ENCODE measurements around the gene RAB37.

The RAB37 gene

DNA sequence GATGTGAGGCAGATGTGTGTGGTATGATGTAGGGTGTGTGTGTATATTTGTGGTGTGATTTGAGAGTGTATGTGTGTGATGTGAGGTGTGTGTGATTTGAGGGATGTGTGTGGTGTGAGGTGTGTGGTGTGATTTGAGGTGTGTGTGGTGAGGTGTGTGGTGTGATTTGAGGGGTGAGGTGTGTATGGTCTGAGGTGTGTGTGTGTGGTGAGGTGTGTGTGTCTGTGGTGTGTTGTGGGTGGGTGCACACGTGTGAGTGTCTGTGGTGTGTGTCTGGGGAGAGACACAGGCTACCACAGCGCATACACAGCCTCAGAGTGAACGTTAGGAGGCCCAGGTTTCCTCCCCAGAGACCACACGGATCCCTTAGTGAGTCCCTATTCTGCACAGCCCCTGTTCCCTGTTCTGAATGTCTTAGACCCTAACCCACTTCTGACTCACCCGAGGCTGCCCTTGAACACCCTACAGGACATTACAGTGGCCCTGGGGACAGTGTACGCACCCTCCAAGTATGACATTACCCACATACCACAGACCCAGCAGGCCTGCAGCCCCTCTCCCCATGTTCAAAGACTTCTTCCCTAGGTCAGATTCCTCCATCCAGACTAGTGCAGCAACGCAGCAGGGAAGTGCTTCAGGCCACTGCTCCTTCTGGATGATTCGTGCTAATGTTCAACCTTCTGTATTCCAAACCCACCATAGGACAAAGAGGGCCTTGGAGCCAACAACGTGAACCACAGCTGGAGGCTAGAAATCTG lies 3.5 kb upstream of the RAB37 start:
- no peak overlapping the region for H3K4me3 Mint-ChIP-seq
- H3K36me3 Mint-ChIP-seq (ENCODE audit: low read depth), result no peaks in the 10 kb centered on the region
- peaks cover 4% of the 10 kb centered on the region for H3K27me3 Mint-ChIP-seq
- DNase-seq, result no peak
- H3K9me3 Mint-ChIP-seq, result no peaks in the 10 kb centered on the region
- no peak overlapping the region for H3K27ac Mint-ChIP-seq
- peaks cover 34% of the 10 kb centered on the region for H3K4me1 Mint-ChIP-seq (ENCODE audit: low read depth)

DNA sequence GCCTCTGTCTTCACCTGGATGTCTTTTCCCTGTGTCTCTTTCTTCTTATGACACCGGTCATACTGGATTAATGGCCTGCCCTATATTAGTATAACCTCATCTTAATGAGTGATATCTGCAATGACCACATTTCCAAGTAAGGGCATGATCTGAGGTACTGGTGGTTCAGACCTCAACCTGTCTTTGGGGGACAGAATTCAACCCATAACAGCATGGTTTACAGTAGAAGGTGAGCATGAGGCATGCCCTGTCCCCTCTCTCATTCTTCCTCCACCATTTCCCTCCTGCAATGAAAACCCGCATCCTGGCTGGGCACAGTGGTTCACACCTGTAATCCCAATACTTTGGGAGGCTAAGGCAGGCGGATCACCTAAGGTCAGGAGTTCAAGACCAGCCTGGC lies 2.8 kb upstream of the RAB37 start:
- H3K27me3 Mint-ChIP-seq, result peaks cover 4% of the 10 kb centered on the region

DNA sequence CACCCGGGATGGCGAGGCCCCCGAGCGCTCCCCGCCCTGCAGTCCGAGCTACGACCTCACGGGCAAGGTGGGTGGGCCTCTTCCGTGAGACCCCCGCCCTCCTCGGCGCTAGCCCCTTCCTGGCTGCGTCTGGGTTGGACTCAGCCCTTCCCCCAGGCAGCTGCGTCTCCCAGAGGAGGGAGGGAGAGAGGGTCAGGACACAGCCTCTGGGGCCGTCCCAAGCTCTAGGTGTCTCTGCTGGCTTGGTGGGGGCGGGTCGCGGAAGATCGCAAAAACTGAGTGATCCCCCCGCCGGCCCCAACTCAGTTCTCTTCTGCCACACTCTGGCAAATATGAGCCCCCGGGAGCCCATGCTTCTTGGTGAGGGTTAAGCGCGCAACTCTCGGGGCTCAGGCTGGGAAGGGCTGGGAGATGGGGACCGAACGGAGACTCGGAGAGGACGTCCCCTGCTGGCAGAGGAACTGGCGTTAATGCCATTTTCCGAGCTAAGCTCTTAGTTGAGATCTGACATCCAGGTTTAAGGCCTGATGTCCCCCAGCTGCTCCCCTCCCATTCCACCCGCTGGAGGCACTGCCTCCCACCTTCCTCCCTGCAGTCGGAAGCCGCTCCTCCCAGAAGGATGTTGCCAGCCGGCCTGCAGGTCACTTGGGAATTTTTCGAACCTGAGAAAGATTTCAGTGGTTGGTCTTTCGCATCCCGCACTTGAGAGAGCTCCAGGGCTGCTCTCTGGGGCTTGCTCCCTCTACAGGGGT lies 419 bp downstream of the RAB37 start:
- H3K4me1 Mint-ChIP-seq (ENCODE audit: low read depth), result peaks cover 55% of the 10 kb centered on the region
- peaks cover 4% of the 10 kb centered on the region for H3K27me3 Mint-ChIP-seq
- H3K27ac Mint-ChIP-seq, result peak overlapping the region; percentile 82
- no peaks in the 10 kb centered on the region for H3K9me3 Mint-ChIP-seq
- peak; percentile 64 for DNase-seq
- H3K36me3 Mint-ChIP-seq (ENCODE audit: low read depth), result no peaks in the 10 kb centered on the region
- peak overlapping the region; percentile 72 for H3K4me3 Mint-ChIP-seq

More for the DNA sequence above, 2.8 kb upstream of the RAB37 start:
- Mint-ChIP-seq H3K36me3 (ENCODE audit: low read depth) (no peaks in the 10 kb centered on the region), H3K9me3 (no peaks in the 10 kb centered on the region), H3K4me3 (no peak overlapping the region), H3K27ac (no peak overlapping the region), H3K4me1 (ENCODE audit: low read depth) (peaks cover 42% of the 10 kb centered on the region)
- DNase-seq, result no peak

DNA sequence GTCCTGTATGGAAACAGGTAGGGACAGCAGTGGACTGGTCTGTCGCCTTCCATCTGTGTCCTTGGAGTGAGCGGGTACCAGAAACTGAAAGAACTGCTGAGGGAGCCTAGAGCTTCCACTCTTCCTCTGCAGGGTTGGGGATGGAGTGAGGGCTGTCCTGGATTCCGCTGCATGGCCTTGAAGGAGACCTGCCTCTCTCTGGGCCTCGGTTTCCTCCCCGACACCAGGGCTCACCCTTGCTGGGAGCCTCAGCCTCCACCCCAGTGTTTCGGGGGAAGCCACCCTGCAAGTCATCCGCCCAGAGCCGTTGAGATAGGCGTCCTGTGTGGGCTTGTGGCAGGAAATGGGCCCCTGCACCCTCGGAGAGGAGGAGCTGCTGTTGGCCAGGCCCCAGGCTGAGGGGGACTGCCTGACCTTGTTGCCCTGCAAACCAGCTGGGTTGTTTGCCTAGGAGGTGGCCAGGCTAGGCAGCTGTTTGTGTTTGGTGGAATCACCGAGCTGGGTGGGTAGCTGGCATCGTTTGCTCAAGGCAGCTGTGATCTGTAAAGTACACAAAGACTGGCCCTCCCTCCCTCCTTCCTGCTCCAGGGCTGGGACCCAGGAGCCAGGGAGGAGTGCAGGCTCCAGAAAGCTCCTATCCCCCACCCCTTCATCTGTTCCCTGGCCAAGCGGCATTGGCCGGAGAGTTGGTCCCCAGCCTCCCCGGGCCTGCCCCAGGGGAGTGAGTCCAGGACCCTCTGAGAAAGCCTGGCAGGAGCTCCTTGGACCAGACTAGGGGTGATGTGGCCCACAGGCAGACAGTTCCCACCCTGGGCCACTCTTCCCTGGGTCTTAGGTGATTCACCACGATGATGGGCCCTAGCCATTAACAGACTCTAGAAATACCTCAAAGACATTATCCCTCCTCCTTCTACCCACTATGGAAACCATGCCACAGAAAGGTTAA lies 1.3 kb downstream of the RAB37 start:
- Mint-ChIP-seq H3K27ac (peak overlapping the region; percentile 82), H3K27me3 (peaks cover 4% of the 10 kb centered on the region), H3K9me3 (no peaks in the 10 kb centered on the region), H3K36me3 (ENCODE audit: low read depth) (no peaks in the 10 kb centered on the region), H3K4me3 (peak overlapping the region; percentile 72), H3K4me1 (ENCODE audit: low read depth) (peaks cover 63% of the 10 kb centered on the region)
- DNase-seq, result peak; percentile 81

DNA sequence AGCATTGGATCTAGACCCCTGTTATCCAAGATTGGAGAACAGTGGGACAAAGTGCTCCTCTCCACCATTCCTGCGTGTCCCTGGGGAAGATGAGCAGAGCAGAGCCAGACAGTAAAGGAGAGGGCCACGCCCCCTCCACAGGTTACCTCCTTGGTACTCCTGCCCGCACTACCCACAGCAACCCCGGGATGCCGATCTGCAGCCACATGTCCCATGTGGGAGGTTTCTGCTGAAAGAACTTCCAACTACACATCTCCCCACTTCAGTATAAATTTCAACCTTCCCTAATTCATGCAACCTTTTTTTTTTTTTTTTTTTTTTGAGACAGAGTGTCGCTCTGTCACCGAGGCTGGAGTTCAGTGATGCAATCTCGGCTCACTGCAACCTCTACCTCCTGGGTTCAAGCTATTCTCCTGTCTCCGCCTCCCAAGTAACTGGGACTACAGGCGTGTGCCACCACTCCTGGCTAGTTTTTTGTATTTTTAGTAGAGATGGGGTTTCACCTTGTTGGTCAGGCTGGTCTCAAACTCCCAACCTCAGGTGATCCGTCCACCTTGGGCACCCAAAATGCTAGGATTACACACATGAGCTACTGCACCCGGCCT lies 2.3 kb downstream of the RAB37 start:
- Mint-ChIP-seq H3K9me3 (no peaks in the 10 kb centered on the region), H3K27ac (peak overlapping the region; percentile 82), H3K4me3 (peak overlapping the region; percentile 28), H3K4me1 (ENCODE audit: low read depth) (peaks cover 73% of the 10 kb centered on the region), H3K27me3 (peaks cover 4% of the 10 kb centered on the region), H3K36me3 (ENCODE audit: low read depth) (no peaks in the 10 kb centered on the region)
- DNase-seq, result no peak

DNA sequence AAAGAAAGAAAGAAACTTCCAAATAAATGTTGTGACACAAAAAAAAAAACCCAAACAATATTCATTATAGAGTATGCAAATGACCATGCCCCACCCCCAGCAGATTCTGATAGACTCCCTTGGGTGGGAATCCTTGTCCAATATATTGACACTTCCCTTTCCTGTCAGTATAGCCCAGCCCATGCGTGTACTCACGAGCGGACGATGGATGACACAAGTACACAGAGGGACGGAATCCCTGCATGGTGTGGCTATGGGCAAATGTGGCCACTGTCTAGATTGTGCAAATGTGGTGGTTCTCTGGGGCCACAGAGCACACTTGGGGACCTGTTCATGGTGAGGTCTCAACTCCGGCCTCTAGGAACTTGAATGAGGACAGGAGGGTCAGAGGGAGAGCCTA lies 3.1 kb downstream of the RAB37 start:
- H3K9me3 Mint-ChIP-seq, result no peaks in the 10 kb centered on the region
- peaks cover 4% of the 10 kb centered on the region for H3K27me3 Mint-ChIP-seq
- H3K27ac Mint-ChIP-seq, result peak overlapping the region; percentile 45
- peaks cover 80% of the 10 kb centered on the region for H3K4me1 Mint-ChIP-seq (ENCODE audit: low read depth)
- DNase-seq, result no peak
- no peaks in the 10 kb centered on the region for H3K36me3 Mint-ChIP-seq (ENCODE audit: low read depth)
- H3K4me3 Mint-ChIP-seq, result no peak overlapping the region

DNA sequence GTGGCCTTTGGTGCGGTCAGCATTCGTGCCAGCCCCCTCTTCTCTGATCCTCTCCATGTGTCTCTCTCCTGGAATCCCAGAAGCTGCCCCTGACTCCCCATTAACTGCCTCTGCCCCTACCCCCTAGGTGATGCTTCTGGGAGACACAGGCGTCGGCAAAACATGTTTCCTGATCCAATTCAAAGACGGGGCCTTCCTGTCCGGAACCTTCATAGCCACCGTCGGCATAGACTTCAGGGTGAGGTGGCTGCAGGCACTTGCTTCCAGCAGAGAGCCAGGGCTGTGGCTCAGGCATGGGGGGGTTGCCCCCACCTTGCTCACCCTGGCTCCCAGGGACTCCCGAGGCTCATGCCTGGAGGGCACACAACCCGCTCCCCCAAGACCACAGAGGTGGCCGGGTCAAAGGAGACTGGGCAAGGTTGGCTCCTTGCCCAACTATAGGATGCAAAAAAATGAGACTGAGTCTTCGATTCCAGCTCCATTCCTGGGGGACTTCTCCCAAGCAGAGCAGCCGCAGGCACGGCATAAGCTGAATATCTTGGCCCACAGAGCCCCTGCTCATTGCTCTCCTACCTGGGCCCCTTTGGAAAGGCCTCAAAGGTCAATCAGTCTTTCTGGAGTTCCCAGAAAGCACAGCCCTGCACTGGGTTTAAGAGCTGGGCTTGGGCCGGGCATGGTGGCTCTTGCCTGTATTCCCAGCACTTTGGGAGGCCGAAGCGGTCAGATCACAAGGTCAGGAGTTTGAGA lies 3.8 kb downstream of the RAB37 start:
- Mint-ChIP-seq H3K4me3 (no peak overlapping the region), H3K27ac (peak overlapping the region; percentile 45), H3K27me3 (peaks cover 4% of the 10 kb centered on the region), H3K36me3 (ENCODE audit: low read depth) (no peaks in the 10 kb centered on the region), H3K4me1 (ENCODE audit: low read depth) (peaks cover 80% of the 10 kb centered on the region), H3K9me3 (no peaks in the 10 kb centered on the region)
- no peak for DNase-seq

DNA sequence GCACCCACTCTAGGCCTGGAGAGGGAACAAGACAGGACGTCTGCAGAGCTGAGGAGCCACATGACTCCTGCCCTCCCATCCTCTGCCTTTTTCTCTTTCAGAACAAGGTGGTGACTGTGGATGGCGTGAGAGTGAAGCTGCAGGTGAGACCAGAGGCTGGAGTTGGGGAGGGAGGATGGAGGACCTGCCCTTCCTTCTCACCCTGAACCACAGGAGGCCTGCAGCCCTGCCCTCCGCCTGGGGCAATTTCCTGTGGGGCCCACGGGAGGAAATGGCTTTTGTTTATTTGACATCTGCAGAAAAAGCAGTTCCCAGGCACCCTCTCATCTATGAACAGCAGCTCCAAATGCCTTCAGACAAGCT lies 5.1 kb downstream of the RAB37 start:
- H3K4me1 Mint-ChIP-seq (ENCODE audit: low read depth), result peaks cover 85% of the 10 kb centered on the region
- no peaks in the 10 kb centered on the region for H3K27me3 Mint-ChIP-seq
- peak overlapping the region; percentile 89 for H3K27ac Mint-ChIP-seq
- peak overlapping the region; percentile 33 for H3K4me3 Mint-ChIP-seq
- H3K9me3 Mint-ChIP-seq, result no peaks in the 10 kb centered on the region
- no peaks in the 10 kb centered on the region for H3K36me3 Mint-ChIP-seq (ENCODE audit: low read depth)
- peak; percentile 67 for DNase-seq

DNA sequence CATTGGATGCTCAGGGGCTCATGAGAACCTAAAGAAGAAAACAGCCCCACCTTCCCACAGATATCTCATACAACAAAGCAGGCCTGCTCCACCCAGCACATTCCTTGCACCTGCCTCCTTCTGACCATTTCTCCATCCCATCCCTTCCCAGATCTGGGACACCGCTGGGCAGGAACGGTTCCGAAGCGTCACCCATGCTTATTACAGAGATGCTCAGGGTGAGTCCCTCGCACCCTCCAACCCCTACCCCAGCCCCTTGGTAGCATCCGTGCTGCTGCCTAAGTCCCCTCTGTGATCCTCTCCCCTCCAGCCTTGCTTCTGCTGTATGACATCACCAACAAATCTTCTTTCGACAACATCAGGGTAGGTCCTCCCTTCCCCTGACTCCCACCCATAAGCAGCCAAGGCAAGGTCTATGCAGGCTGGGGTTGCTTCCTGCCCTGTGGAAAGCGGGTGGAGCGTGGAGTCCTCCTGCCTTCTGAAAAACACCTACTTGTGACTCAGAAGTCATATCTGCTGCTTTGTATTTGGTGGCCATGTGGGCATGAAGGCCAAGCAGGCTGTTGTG lies 6.0 kb downstream of the RAB37 start:
- DNase-seq, result no peak
- Mint-ChIP-seq H3K9me3 (no peaks in the 10 kb centered on the region), H3K4me3 (no peak overlapping the region), H3K27ac (peak overlapping the region; percentile 89), H3K36me3 (ENCODE audit: low read depth) (no peaks in the 10 kb centered on the region), H3K4me1 (ENCODE audit: low read depth) (peaks cover 85% of the 10 kb centered on the region), H3K27me3 (no peaks in the 10 kb centered on the region)

DNA sequence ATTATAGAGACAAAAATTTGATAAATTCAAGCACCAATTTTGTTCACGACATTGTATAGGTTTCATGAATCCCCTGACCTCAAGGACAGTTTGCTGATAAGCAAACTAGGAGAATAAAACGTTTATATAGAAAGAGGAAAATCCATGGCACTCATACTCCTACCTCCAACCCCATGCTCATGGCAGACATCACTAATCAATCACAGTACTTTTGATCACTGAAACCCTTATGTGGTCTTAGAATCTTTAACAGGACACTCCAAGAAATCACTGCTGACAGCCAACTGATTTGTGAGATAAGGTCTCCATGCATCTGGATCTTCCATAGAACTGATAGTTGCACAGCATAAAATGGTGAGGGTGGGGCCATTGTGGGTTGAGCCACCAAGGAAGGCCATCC lies 6.7 kb downstream of the RAB37 start:
- H3K4me3 Mint-ChIP-seq, result no peak overlapping the region
- H3K9me3 Mint-ChIP-seq, result no peaks in the 10 kb centered on the region
- no peak for DNase-seq
- no peak overlapping the region for H3K27ac Mint-ChIP-seq
- H3K4me1 Mint-ChIP-seq (ENCODE audit: low read depth), result peaks cover 78% of the 10 kb centered on the region
- H3K36me3 Mint-ChIP-seq (ENCODE audit: low read depth), result peaks cover 2% of the 10 kb centered on the region
- no peaks in the 10 kb centered on the region for H3K27me3 Mint-ChIP-seq

DNA sequence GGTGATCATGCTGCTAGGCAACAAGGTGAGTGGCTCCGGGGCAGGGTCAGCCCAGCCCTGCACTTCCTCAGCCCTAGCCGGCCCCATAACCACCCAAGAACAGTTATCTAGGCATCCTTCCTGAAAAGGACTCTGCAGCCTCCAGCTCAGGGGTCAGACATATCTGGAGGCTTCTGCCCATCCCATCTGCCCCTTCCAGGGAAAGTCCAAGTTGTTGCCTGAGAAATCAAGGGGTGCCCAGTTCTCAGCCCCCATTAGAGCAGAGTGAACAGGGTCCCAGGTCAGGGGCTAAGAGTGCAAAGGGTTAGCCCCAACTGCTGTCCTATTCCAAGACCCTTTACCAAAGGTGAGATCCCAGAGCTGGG lies 7.3 kb downstream of the RAB37 start:
- no peaks in the 10 kb centered on the region for H3K27me3 Mint-ChIP-seq
- H3K36me3 Mint-ChIP-seq (ENCODE audit: low read depth), result peaks cover 2% of the 10 kb centered on the region
- DNase-seq, result no peak
- H3K4me3 Mint-ChIP-seq, result no peak overlapping the region
- H3K9me3 Mint-ChIP-seq, result no peaks in the 10 kb centered on the region
- no peak overlapping the region for H3K27ac Mint-ChIP-seq
- H3K4me1 Mint-ChIP-seq (ENCODE audit: low read depth), result peaks cover 73% of the 10 kb centered on the region

DNA sequence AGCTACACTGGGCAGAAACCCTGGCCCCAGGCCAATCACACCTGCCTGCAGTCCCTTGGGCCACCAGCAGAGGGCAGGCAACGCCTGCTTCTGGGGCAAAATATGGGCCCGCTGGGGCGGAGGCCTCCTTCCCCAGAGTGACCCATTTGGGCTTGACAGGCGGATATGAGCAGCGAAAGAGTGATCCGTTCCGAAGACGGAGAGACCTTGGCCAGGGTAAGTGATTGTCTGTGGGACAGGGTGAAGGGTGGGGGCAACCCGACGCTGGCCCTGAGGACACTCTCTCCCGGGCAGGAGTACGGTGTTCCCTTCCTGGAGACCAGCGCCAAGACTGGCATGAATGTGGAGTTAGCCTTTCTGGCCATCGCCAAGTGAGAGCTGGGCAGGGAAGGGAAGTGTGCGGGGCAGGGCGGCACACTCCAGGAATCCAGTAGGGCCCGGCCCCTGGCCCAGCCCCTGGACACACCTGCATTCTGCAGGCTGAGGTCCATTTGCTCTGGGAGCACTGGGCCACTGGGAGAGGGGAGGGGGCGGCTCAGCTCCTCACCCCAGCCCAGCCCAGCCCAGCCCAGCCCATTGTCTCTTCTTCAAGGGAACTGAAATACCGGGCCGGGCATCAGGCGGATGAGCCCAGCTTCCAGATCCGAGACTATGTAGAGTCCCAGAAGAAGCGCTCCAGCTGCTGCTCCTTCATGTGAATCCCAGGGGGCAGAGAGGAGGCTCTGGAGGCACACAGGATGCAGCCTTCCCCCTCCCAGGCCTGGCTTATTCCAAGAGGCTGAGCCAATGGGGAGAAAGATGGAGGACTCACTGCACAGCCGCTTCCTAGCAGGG lies 7.9 kb downstream of the RAB37 start:
- peak; percentile 94 for DNase-seq
- Mint-ChIP-seq H3K4me3 (peak overlapping the region; percentile 18), H3K27ac (peak overlapping the region; percentile 55), H3K27me3 (no peaks in the 10 kb centered on the region), H3K4me1 (ENCODE audit: low read depth) (peaks cover 69% of the 10 kb centered on the region), H3K9me3 (no peaks in the 10 kb centered on the region), H3K36me3 (ENCODE audit: low read depth) (peaks cover 8% of the 10 kb centered on the region)
